ENCODE measurements around the gene ATF7IP2.
"Not testable (repeated sequence)": the region's sequence is repeated elsewhere in the genome, so short reads cannot be mapped to it uniquely, and the experiment has no call there.

The ATF7IP2 gene

DNA sequence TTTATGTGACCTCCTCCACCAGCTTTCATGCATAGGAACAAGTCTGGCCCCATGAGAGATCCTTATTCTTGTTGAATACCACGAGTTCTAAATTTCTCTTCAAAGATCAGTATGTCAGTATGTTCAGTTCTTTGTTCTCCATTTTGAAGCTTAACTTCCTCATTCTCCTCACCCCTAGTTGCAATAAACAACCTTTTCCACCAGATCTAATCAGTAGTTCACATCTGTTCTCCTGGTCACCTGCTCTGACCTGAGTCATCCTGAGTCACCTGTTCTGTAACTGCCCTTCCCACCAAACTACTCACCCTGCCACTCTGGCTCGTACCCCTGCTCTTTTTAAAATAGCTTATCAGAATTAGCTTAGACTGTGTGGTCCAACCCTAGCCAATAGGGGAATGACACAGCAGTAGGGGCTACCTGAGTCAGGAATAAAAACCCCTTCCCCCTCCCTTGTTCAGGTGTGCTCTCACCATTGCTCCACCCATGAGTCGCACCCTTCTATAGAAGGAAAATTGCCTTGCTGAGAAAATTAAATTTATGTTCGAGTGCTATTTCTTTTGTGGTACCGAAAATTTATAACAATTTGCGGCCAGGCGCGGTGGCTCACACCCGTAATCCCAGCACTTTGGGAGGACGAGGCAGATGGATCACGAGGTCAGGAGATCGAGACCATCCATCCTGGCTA, 100.0 kb downstream of the ATF7IP2 start:
- Mint-ChIP-seq H3K4me1 (no peaks in the 10 kb centered on the region), H3K27ac (ENCODE audit: low read depth) (no peak overlapping the region)
- no peak for ATAC-seq (replicated peaks; ENCODE audit: extremely low read depth, poor library complexity, severe bottlenecking)

DNA sequence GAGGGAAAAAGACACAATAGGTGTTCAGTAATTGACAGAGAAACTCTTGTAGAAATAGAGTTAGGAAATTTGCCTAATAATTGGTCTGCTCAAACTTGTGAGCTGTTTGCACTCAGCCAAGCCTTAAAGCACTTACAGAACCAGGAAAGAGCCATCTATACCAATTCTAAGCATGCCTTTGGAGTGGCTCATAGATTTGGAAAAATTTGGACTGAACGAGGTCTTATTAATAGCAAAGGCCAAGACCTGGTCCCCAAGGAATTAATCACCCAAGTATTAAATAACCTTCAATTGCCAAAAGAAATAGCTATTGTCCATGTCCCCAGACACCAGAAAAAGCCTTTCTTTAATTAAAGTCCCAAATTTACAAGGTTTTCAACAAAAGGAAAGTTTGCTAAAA, 104.3 kb downstream of the ATF7IP2 start:
- no peak overlapping the region for H3K27ac Mint-ChIP-seq (ENCODE audit: low read depth)
- no peaks in the 10 kb centered on the region for H3K27me3 Mint-ChIP-seq
- peaks cover 16% of the 10 kb centered on the region for H3K9me3 Mint-ChIP-seq
- H3K4me1 Mint-ChIP-seq = no peaks in the 10 kb centered on the region
- DNase-seq (ENCODE audit: low spot score in 2 of 2) (no peak), ATAC-seq (replicated peaks; ENCODE audit: extremely low read depth, poor library complexity, severe bottlenecking) (no peak)
- no peak overlapping the region for H3K4me3 Mint-ChIP-seq
- peaks cover 1% of the 10 kb centered on the region for H3K36me3 Mint-ChIP-seq (ENCODE audit: insufficient read depth)

More for the DNA sequence above, 100.0 kb downstream of the ATF7IP2 start:
- Mint-ChIP-seq H3K4me3 (no peak overlapping the region), H3K36me3 (ENCODE audit: insufficient read depth) (peaks cover 6% of the 10 kb centered on the region), H3K9me3 (peaks cover 6% of the 10 kb centered on the region), H3K27me3 (no peaks in the 10 kb centered on the region)
- DNase-seq (ENCODE audit: low spot score in 2 of 2) = no peak

DNA sequence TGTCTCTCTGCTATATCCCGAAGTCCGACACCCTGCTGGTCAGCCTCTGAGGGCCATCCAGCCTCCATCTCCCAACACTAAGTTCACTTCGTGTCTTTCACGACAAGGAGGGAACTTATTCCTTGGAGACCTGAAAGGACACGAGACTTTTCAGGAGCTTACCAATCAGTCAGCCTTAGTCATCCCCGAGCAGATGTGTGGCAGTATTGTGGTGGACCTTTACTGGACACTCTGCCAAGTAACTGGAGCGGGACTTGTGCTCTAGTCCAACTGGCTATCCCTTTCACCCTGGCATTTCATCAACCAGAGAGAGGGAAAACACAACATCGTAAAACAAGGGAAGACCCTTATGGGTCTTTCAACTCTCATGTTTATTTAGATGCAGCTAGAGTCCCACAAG, 107.4 kb downstream of the ATF7IP2 start:
- DNase-seq (ENCODE audit: low spot score in 2 of 2) = no peak
- H3K36me3 Mint-ChIP-seq (ENCODE audit: insufficient read depth) = no peaks in the 10 kb centered on the region
- no peaks in the 10 kb centered on the region for H3K27me3 Mint-ChIP-seq
- no peak for ATAC-seq (replicated peaks; ENCODE audit: extremely low read depth, poor library complexity, severe bottlenecking)
- no peak overlapping the region for H3K4me3 Mint-ChIP-seq
- H3K4me1 Mint-ChIP-seq = no peaks in the 10 kb centered on the region
- H3K9me3 Mint-ChIP-seq = peaks cover 13% of the 10 kb centered on the region
- no peak overlapping the region for H3K27ac Mint-ChIP-seq (ENCODE audit: low read depth)

DNA sequence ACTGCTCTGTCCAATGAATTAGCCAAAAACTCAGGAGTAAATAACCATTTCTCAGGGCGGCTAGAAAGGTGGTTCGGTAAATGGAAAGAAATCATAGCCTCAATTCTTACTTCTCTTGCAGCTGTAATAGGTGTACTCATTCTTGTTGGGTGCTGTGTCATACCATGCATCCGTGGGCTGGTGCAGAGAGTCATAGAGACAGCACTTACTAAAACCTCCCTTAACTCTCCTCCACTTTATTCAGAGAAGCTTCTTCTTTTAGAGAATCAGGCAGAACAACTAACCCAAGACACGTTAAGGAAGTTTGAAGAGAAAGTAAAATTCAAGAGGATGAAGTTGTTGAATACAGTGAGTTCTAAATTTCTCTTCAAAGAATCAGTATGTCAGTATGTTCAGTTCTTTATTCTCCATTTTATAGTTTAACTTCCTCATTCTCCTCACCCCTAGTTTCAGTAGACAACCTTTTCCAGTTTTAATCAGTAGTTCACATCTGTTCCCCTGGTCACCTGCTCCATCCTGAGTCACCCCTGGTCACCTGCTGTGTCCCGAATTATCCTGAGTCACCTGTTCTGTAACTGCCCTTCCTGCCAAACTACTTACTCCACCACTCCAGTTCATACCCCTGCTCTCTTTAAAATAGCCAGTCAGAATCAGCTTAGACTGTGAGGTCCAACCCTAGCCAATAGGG, 108.6 kb downstream of the ATF7IP2 start:
- Mint-ChIP-seq H3K36me3 (ENCODE audit: insufficient read depth) (no peaks in the 10 kb centered on the region), H3K4me1 (no peaks in the 10 kb centered on the region), H3K27me3 (no peaks in the 10 kb centered on the region), H3K27ac (ENCODE audit: low read depth) (no peak overlapping the region), H3K4me3 (no peak overlapping the region), H3K9me3 (peaks cover 13% of the 10 kb centered on the region)
- no peak for ATAC-seq (replicated peaks; ENCODE audit: extremely low read depth, poor library complexity, severe bottlenecking)
- no peak for DNase-seq (ENCODE audit: low spot score in 2 of 2)

DNA sequence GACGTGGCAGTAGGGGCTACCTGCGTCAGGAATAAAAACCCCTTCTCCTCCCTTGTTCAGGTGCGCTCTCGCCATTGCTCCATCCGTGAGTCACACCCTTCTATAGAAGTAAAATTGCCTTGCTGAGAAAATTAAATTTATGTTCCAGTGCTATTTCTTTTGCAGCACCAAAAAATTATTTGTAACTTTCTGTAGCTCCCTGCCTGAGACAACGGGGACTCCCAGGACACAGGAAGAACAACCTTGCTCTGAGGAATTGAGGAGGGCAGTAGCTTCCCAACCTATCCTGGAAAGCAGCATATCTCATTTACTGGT, 109.1 kb downstream of the ATF7IP2 start:
- Mint-ChIP-seq H3K4me3 (no peak overlapping the region), H3K4me1 (no peaks in the 10 kb centered on the region), H3K9me3 (peaks cover 13% of the 10 kb centered on the region), H3K27me3 (no peaks in the 10 kb centered on the region), H3K27ac (ENCODE audit: low read depth) (no peak overlapping the region), H3K36me3 (ENCODE audit: insufficient read depth) (no peaks in the 10 kb centered on the region)
- ATAC-seq (replicated peaks; ENCODE audit: extremely low read depth, poor library complexity, severe bottlenecking) (no peak), DNase-seq (ENCODE audit: low spot score in 2 of 2) (no peak)

DNA sequence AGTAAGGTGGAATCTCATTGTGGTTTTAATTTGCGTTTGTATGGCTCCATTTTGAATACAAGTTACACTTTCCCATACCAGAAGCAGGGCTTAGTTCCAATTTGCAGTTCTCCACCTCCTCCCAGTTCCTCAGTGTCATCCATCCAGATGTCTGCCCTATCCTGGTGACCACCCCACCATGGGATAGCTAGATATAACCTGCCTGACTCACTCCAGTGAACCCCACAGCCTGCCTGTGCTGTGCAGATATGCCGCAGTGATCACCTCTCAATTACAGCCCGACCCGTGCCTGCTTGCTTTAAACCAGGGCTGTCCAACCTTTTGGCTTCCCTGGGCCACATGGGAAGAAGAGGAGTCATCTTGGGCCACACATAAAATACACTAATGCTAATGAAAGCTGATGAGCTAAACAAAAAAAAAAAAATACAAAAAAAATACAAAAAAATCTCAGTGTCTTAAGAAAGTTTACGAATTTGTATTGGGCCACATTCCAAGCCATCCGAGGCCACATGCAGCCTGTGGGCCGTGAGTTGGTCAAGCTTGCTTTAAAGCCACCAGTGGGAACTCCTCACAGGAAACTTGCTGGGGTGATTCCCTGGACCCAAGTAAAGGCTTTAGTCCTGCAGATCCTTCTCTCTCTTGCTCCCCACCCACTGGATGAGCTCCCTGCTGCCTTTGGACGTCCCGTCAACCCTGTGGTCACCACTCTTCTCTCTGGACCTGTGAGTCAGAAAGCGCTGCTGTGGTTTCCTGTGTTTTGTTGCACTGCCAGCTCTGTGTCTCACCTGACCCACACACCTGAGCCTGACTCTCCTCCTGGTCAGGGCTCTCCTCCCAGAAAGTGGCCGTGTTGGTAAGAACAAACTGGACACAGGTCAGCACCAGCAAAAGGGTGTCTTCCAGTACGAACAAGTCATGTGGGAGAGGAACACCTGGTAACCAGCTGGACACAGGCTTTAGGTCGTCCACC, 111.6 kb downstream of the ATF7IP2 start:
- Mint-ChIP-seq H3K9me3 (peaks cover 13% of the 10 kb centered on the region), H3K27me3 (no peaks in the 10 kb centered on the region), H3K4me1 (no peaks in the 10 kb centered on the region), H3K27ac (ENCODE audit: low read depth) (no peak overlapping the region), H3K4me3 (no peak overlapping the region), H3K36me3 (ENCODE audit: insufficient read depth) (no peaks in the 10 kb centered on the region)
- ATAC-seq (replicated peaks; ENCODE audit: extremely low read depth, poor library complexity, severe bottlenecking) (no peak), DNase-seq (ENCODE audit: low spot score in 2 of 2) (no peak)

DNA sequence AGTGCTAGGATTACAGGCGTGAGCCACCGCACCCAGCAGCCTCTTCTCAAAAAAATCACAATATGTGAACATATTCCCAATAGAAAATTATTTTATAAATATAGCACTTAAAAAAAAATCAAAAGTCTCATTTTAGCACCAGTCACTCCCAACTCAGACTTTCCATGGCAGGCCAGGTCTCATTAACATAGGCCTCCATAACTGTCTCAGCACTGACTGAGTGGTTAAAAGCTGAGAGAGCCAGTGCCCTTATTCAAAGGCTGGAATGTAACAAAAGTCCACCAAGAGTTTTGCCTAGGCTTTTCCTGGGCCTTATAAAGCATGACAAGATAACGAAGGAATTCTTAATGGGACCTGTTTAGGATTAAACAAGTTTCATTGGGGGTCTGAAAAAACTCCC, 114.7 kb downstream of the ATF7IP2 start:
- H3K9me3 Mint-ChIP-seq = no peaks in the 10 kb centered on the region
- H3K36me3 Mint-ChIP-seq (ENCODE audit: insufficient read depth) = no peaks in the 10 kb centered on the region
- ATAC-seq (replicated peaks; ENCODE audit: extremely low read depth, poor library complexity, severe bottlenecking) = no peak
- H3K27me3 Mint-ChIP-seq = no peaks in the 10 kb centered on the region
- no peak overlapping the region for H3K4me3 Mint-ChIP-seq
- H3K27ac Mint-ChIP-seq (ENCODE audit: low read depth) = no peak overlapping the region
- no peaks in the 10 kb centered on the region for H3K4me1 Mint-ChIP-seq
- DNase-seq (ENCODE audit: low spot score in 2 of 2) = no peak

DNA sequence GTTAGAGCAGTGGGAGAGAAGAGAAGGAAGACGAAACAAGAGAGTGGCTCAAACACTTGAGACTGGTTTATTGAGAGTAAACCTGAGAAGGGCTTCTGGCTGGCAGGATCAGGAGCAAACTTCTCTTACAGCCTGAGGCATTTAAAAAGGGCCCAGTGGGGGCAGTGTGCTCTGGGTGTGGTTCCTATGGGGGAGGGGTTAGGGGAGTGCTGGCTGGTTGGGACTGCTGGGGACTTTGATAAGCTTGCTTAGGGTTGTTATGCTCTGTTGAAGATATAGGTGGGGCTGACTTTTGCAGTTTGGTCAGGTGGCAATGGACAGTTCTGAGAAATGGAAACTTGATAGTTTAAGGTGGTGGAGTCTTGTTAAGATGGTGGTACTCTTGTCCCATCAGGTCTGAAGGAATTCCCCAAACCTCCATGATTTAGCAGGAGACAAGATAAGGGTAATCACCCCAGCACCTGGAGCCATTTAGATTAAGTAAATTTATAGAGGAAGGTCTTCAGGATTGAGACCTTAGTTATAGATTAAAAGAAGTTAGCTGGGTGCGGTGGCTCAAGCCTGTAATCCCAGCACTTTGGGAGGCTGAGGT, 115.3 kb downstream of the ATF7IP2 start:
- no peak for ATAC-seq (replicated peaks; ENCODE audit: extremely low read depth, poor library complexity, severe bottlenecking)

DNA sequence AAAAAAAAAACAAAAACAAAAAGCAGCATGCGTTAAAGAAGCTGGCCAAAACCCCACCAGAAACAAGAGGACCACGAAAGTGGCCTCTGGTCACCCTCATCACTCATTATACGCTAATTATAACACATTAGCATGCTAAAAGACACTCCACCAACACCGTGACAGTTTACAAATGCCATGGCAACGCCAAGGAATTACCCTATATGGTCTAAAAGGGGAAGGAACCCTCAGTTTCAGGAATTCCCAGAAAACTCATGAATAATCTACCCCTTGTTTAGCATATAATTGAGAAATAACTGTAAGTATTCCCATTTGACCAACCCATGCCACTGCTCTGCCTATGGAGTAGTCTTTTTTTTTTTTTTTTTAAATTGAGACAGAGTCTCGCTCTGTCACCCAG, 116.9 kb downstream of the ATF7IP2 start:
- H3K4me1 Mint-ChIP-seq = no peaks in the 10 kb centered on the region
- no peak overlapping the region for H3K4me3 Mint-ChIP-seq
- no peaks in the 10 kb centered on the region for H3K27me3 Mint-ChIP-seq
- no peak overlapping the region for H3K27ac Mint-ChIP-seq (ENCODE audit: low read depth)
- no peaks in the 10 kb centered on the region for H3K9me3 Mint-ChIP-seq
- DNase-seq (ENCODE audit: low spot score in 2 of 2) (no peak), ATAC-seq (replicated peaks; ENCODE audit: extremely low read depth, poor library complexity, severe bottlenecking) (no peak)
- H3K36me3 Mint-ChIP-seq (ENCODE audit: insufficient read depth) = no peaks in the 10 kb centered on the region

More for the DNA sequence above, 115.3 kb downstream of the ATF7IP2 start:
- Mint-ChIP-seq H3K27ac (ENCODE audit: low read depth) (no peak overlapping the region), H3K4me1 (no peaks in the 10 kb centered on the region), H3K9me3 (no peaks in the 10 kb centered on the region), H3K27me3 (no peaks in the 10 kb centered on the region), H3K4me3 (no peak overlapping the region), H3K36me3 (ENCODE audit: insufficient read depth) (no peaks in the 10 kb centered on the region)
- no peak for DNase-seq (ENCODE audit: low spot score in 2 of 2)

DNA sequence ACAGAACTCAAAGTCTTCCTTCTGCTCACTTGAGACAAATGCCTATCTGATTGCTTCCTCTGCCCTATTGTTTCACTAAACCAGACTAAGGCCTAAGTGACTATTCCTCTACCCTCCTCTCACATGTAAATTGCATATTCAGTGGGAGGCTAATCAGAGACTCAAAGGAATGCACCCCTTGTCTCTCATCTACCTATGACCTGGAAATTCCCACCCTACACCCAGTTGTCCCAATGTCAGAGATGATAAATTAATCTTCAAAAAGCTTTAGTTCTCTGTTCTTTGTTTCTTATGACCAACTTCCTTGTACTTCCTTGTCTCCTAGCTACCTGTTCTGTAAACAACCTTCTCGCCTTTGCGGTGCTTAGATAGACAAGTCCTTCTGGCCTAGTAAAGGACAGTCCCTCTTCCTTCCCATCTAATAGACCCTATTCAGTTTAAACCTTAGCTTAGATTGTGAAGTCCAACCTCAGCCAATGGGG, 118.6 kb downstream of the ATF7IP2 start:
- Mint-ChIP-seq H3K9me3 (no peaks in the 10 kb centered on the region), H3K27me3 (no peaks in the 10 kb centered on the region), H3K4me3 (no peak overlapping the region), H3K27ac (ENCODE audit: low read depth) (no peak overlapping the region), H3K36me3 (ENCODE audit: insufficient read depth) (no peaks in the 10 kb centered on the region), H3K4me1 (no peaks in the 10 kb centered on the region)
- ATAC-seq (replicated peaks; ENCODE audit: extremely low read depth, poor library complexity, severe bottlenecking) (no peak), DNase-seq (ENCODE audit: low spot score in 2 of 2) (no peak)

DNA sequence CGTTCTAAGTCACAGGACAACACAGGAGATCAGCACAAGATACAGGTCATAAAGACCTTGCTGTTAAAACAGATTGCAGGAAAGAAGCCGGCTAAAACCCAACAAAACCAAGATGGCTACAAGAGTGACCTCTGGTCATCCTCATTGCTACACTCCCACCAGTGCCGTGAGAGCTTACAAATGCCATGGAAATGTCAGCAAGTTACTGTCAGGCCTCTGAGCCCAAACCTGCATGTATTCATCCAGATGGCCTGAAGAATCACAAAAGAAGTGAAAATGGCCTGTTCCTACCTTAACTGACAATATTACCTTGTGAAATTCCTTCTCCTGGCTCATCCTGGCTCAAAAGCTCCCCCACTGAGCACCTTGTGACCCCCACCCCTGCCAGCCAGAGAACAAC, 119.4 kb downstream of the ATF7IP2 start:
- not testable (repeated sequence) for H3K4me3 Mint-ChIP-seq; H3K36me3 Mint-ChIP-seq (ENCODE audit: insufficient read depth); H3K9me3 Mint-ChIP-seq; H3K27ac Mint-ChIP-seq (ENCODE audit: low read depth); H3K4me1 Mint-ChIP-seq; H3K27me3 Mint-ChIP-seq; ATAC-seq (replicated peaks; ENCODE audit: extremely low read depth, poor library complexity, severe bottlenecking); DNase-seq (ENCODE audit: low spot score in 2 of 2)

DNA sequence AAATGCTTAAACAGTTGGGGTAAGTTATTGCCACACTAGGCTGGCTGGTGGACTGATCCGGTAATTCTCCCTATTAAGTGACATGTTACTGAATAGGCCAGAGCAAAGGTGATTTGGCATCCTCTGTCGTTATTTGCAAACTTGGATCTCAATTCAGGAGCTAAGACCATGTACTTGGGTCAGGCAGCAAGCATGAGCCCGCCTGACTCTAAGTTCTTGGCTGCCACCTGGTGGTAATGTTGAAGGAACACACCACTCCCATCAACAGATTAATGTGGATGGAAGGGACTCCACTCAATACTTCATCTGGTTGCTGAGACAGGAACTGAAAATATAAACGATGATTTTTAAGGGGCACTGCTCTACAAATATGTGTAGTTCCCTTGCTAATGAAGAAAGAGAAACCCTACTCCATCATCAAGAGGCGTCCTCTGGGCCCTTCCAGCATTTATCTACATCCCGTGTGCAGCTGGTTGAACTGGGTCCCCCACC, 123.7 kb downstream of the ATF7IP2 start:
- peak; percentile 30 to 47 for DNase-seq (ENCODE audit: low spot score in 2 of 2)
- no peaks in the 10 kb centered on the region for H3K9me3 Mint-ChIP-seq
- ATAC-seq (replicated peaks; ENCODE audit: extremely low read depth, poor library complexity, severe bottlenecking) = peak; percentile 75

More for the DNA sequence above, 123.7 kb downstream of the ATF7IP2 start:
- H3K36me3 Mint-ChIP-seq (ENCODE audit: insufficient read depth) = peaks cover 5% of the 10 kb centered on the region
- H3K27me3 Mint-ChIP-seq = no peaks in the 10 kb centered on the region
- no peak overlapping the region for H3K27ac Mint-ChIP-seq (ENCODE audit: low read depth)
- no peaks in the 10 kb centered on the region for H3K4me1 Mint-ChIP-seq
- H3K4me3 Mint-ChIP-seq = no peak overlapping the region
